HG02642 (cell line): ENCODE data around the gene JAGN1.
"Not testable (repeated sequence)": the region's sequence is repeated elsewhere in the genome, so short reads cannot be mapped to it uniquely, and the experiment has no call there.

ENCODE experiments used
- ATAC-seq: cut with Tn5 transposase; IDR thresholded peaks from one replicate; pipeline ENCODE4 v1.9.1; 2021; ENCODE audit warnings: mild to moderate bottlenecking; ENCODE audit not compliant: unreplicated experiment, poor library complexity

JAGN1 gene

DNA sequence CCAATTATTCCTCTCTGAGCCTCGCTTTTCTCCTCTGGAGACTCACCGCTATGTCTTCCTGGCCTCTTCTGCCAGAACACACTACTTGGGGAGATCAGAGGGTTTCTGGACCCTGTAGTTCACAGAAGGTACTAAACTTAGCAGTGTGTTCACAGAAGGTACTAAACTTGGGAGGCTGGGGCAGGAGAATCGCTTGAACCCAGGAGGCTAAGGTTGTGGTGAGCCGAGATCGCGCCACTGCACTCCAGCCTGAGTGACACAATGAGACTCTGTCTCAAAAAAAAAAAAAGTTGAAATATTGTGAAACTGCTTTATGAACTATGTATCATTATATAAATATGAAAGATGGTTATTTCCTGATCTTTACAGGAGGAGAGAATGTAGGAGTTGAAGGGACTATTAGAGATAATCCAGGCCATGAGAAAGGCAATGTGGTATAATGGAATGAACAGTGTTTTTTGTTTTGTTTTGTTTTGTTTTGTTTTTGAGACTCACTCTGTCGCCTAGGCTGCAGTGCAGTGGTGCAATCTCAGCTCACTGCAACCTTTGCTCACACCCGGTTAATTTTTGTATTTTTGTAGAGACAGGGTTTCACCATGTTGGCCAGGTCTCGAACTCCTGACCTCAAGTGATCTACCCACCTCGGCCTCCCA, 6.5 kb downstream of the JAGN1 start:
- not testable (repeated sequence) for ATAC-seq

- ATAC-seq: peak; percentile 58
Observed at GRCh38 chr3:9897408-9898372, 7.3 kb downstream of the JAGN1 start.

GRCh38 chr3:9898467-9899241, 8.2 kb downstream of the JAGN1 start:
- ATAC-seq: no peak

- ATAC-seq: no peak
Observed at GRCh38 chr3:9899289-9899791, 8.9 kb downstream of the JAGN1 start.

- ATAC-seq: not testable (repeated sequence)
Observed at GRCh38 chr3:9900965-9901415, 10.6 kb downstream of the JAGN1 start.

DNA sequence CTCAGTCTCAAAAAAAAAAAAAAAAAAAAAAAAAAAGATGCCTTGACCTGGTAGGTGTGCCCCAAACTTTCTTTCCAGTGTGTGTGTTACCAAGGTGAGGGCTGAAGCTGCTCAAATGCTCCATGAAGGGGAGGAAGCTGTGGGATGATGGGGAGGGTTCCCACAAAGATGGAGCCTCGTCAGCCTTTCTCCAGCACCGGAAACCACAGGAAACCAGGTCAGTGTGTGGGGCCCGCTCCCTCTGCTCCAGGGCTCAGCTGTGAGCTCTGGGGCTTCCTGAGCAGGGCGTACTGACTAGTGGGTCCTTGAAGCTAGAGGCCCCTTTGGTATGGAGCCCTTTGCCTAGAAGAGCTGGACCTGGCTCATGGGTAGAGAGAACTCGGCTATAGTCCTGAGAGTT, 11.6 kb downstream of the JAGN1 start:
- no peak for ATAC-seq

DNA sequence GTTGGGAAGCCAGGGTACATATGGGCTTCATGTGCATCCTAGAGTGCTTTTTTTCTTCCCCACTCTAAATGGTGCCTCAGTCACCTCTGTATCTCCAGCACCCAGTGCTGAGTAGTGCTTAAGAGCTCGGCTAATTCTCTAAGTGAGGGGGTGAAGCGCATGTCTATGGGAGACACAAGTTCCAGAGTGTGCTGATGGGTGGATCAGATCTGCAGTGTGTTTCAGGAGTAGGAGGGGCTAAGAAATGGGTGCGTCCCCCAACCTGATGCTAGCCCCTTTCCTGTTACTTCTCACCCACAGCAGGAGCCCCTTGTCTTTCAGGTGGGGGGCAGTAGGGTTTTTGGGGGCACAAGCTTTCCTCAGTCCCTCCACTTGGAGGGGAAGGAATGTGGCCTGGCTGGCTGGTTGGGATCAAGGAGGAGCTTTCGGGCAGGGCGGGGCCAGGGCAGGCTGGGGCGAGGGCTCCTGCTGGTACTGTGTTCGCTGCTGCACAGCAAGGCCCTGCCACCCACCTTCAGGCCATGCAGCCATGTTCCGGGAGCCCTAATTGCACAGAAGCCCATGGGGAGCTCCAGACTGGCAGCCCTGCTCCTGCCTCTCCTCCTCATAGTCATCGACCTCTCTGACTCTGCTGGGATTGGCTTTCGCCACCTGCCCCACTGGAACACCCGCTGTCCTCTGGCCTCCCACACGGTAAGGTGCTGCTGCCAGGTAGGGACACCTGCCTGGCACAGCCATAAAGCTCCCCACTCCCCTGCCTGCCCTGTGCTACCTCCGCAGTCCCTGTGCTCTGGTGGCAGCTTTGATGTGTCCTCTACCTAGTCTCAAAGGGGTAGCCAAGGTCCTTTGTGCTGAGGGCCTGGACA, 12.2 kb downstream of the JAGN1 start, which contains the start of gene IL17RE:
Gene IL17RE (plus strand): TSS at position 477 of the 866 bp plus-strand sequence. CDS start 85 bp downstream, at position 562.
- ATAC-seq: no peak

DNA sequence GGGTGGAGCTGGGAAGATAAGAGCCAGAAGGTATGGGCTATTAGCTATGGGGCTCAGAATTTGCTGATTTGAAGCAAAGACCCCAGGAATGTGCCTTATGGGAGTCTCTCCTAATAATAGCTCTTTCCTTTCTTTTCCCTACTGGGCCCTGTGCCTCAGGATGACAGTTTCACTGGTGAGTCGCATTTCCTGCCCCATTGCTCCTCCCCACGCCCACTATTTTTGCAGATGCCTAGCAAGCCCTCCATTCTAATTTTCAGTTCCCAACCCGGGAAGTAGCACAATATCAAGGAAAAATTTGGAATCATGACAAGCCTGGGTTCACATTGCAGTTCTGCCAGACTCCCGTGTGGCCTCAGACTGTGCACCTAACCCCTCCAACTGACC, 12.8 kb downstream of the JAGN1 start:
- no peak for ATAC-seq

DNA sequence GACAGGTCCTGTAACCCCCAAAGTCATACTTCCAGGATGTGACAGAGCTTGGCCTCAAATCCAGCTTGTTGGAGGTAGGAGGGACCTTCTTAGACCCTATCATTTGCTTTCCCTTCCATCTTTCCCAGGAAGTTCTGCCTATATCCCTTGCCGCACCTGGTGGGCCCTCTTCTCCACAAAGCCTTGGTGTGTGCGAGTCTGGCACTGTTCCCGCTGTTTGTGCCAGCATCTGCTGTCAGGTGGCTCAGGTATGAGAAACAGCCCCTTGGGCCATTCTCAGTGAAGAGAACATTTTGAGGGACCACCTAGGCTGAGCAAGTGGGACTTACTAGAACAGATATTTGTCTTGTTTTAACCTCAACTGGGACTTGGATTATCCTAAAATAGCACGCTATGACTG, 13.5 kb downstream of the JAGN1 start:
- ATAC-seq: no peak

GRCh38 chr3:9906480-9906879, 16.1 kb downstream of the JAGN1 start:
- ATAC-seq: no peak

- ATAC-seq: no peak
Observed at GRCh38 chr3:9908286-9908685, 17.9 kb downstream of the JAGN1 start.

DNA sequence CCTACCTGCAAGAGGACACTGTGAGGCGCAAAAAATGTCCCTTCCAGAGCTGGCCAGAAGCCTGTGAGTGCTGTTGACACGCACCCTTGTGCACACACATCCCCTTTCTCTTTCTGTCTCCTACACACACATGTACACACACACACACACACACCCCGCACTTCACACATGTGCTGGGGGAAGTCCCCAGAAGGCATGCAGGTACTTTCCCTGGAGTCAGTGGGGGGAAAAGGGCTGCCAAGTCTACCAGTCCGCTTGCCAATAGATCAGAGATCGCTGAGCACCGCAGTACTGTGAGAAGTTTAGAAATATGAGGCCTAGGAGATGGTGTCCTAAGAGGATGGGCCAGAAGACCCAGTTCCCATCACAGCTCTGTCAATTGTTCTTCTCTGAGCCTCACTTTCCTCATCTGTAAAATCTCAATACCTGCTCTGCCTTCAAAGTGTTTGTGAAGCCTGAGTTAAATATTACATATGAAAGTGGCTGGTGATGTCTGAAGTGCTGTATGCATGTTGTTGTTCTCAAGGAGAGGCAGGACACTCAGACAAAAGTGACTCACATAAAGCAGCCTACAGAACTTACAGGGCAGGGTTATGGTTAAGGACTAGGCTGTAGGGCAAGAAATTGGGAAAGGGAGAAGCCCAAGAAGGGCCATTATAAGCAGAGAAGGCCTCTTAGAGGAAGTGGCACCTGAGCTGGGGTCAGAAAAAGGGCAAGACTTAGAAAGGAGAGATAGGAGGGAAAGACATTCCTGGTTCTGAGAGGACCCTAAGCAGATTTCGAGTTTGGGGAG, 19.0 kb downstream of the JAGN1 start:
- no peak for ATAC-seq

DNA sequence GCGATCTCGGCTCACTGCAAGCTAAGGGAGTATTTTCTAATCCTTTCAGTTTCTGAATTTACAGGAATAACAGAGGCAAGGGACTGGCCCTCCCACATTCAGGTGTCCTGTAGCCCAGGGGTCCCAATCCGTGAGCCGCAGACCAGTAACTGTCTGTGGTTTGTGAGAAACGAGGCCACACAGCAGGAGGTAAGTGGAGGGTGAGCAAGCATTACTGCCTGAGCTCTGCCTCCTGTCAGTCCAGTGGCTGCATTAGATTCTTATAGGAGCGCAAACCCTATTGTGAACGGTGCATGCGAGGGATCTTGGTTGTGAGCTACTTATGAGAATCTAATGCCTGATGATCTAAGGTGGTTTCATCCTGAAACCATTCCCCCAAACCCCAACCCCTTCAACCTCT, 21.5 kb downstream of the JAGN1 start:
- ATAC-seq: no peak

GRCh38 chr3:9912294-9912935, 22.0 kb downstream of the JAGN1 start:
- no peak for ATAC-seq

DNA sequence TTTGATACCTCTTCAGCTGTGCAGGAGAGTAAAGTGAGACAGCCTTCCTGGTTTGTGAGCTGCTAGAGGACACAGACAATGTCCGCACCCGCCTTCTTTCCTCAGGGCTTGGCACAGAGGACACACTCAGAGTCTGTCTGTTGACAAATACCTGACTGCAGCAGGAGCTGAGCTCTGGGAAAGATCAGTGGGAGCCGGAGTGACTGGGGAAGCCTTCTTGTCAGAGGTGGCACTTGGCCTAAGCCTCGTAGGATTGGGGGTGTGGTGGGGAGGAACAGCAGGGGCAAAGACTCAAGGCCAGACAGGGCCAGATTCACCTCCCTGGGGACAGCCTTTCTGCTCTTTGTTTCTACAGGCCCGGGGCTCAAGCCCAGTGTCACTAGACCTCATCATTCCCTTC, 23.2 kb downstream of the JAGN1 start:
- no peak for ATAC-seq

GRCh38 chr3:9914011-9914410, 23.6 kb downstream of the JAGN1 start:
- no peak for ATAC-seq

- ATAC-seq: no peak
Observed at GRCh38 chr3:9914559-9915253, 24.3 kb downstream of the JAGN1 start.
